ENCODE measurements around the gene SLC2A13. TPM values are rescaled to one million over a fixed set of nuclear protein-coding genes. Genes with fewer than 3 reads are reported as not detected.
A peak's percentile ranks its signal among the peaks of the same experiment; 100 is the strongest.

The SLC2A13 gene
- total RNA-seq, 1 experiment from 2014 or later, result 7.0 TPM

- Mint-ChIP-seq H3K36me3 (ENCODE audit: insufficient read depth in 1 of 3, low read depth in 3 of 3) (peaks cover 0 to 3% (median 0%) of the 10 kb centered on the region in 3 experiments; a peak in 3 of 7 replicates), H3K27me3 (ENCODE audit: low read depth) (no peaks in the 10 kb centered on the region), H3K9me3 (no peaks in the 10 kb centered on the region), H3K4me1 (peaks cover 33 to 53% of the 10 kb centered on the region in 2 experiments), H3K4me3 (peak overlapping the region in 1 of 2 experiments; percentile 71; a peak in 2 of 5 replicates), H3K27ac (peak overlapping the region; percentile 87 to 98 (median 93))
- no peak overlapping the region for H3K18ac ChIP-seq (ENCODE audit: insufficient read length, low read depth, low read length)
- no peaks in the 10 kb centered on the region for H3K23me2 ChIP-seq (ENCODE audit: insufficient read length, low read depth, low read length, poor library complexity, severe bottlenecking)
- H4K91ac ChIP-seq (ENCODE audit: insufficient read length, low read depth, low read length), result no peak overlapping the region
- peaks cover 2% of the 10 kb centered on the region for H3K79me1 ChIP-seq (ENCODE audit: insufficient read depth, low read depth, low read length, poor library complexity, severe bottlenecking)
- no peak overlapping the region for H2BK15ac ChIP-seq (ENCODE audit: low read depth, low read length)
- no peak overlapping the region for H2BK120ac ChIP-seq (ENCODE audit: low read depth, low read length, poor library complexity, severe bottlenecking)
- DNase-seq, result peak; percentile 54
- no peaks in the 10 kb centered on the region for H3K9me3 ChIP-seq (ENCODE audit: control insufficient read depth, low read depth, low read length)
- H3K4ac ChIP-seq (ENCODE audit: low read depth, low read length), result no peak overlapping the region
- no peaks in the 10 kb centered on the region for H3K27me3 ChIP-seq (ENCODE audit: insufficient read depth, low read length)
- H2BK5ac ChIP-seq (ENCODE audit: insufficient read length, low read length), result no peak overlapping the region
- no peak overlapping the region for H3K14ac ChIP-seq (ENCODE audit: insufficient read depth, low read length)
- no peak overlapping the region for H3K9ac ChIP-seq (ENCODE audit: extremely low read depth, insufficient read length, low read length)
- no peak overlapping the region for H3K56ac ChIP-seq (ENCODE audit: insufficient read length, low read depth, low read length)
- no peak overlapping the region for H4K5ac ChIP-seq (ENCODE audit: insufficient read length, low read depth, low read length)
- no peak overlapping the region for H3T11ph ChIP-seq (ENCODE audit: low read length)
- no peak overlapping the region for H4K8ac ChIP-seq (replicated peaks; ENCODE audit: insufficient read length, low read depth, low read length)
- no peak overlapping the region for H2BK12ac ChIP-seq (ENCODE audit: insufficient read length, low read depth, low read length)
- no peak overlapping the region for H2AK5ac ChIP-seq (ENCODE audit: insufficient read length, low read length)
- no peaks in the 10 kb centered on the region for H4K20me1 ChIP-seq (ENCODE audit: control insufficient read depth, insufficient read depth, insufficient read length)
- H3K27ac ChIP-seq (ENCODE audit: insufficient read length, low read depth, low read length), result no peak overlapping the region
- H2BK20ac ChIP-seq (ENCODE audit: low read depth, low read length, poor library complexity, severe bottlenecking), result no peak overlapping the region
- no peak overlapping the region for H3K23ac ChIP-seq (ENCODE audit: insufficient read length, low read depth, low read length)
- H3K79me2 ChIP-seq (ENCODE audit: insufficient read depth, low read length), result no peaks in the 10 kb centered on the region
- H2AFZ ChIP-seq (ENCODE audit: low read length), result no peak overlapping the region
- H3K4me2 ChIP-seq (ENCODE audit: insufficient read depth, insufficient read length, low read length), result no peak overlapping the region
- TF ChIP-seq CTCF (conservative IDR thresholded peaks at IDR 0.05), result no peak
- WGBS (ENCODE audit: extremely low coverage, insufficient read length, low lambda C conversion rate), result no CpG with 5 or more reads among the region's 4 CpGs
- H3K4me1 ChIP-seq (ENCODE audit: insufficient read depth, low read length), result peaks cover 7% of the 10 kb centered on the region; the same call in 1 of the 2 replicates
Measured at GRCh38 chr12:40020261-40020691, 85.6 kb downstream of the SLC2A13 start.
